Measurements from ENCODE around the gene RNF180.
A peak's percentile ranks its signal among the peaks of the same experiment; 100 is the strongest.

RNF180 gene

GRCh38 chr5:64147379-64147778 is 18.3 kb upstream of the RNF180 start:
- DNase-seq (ENCODE audit: low read depth): no peak
- H3K4me3 ChIP-seq (ENCODE audit: low read depth, low read length): no peak overlapping the region
- TF ChIP-seq CTCF (IDR thresholded peaks at IDR 0.05; ENCODE audit: insufficient read depth, low read depth, low read length, missing control alignments): no peak

GRCh38 chr5:64147849-64148441 is 17.7 kb upstream of the RNF180 start:
- TF ChIP-seq CTCF (IDR thresholded peaks at IDR 0.05; ENCODE audit: insufficient read depth, low read depth, low read length, missing control alignments): peak; percentile 53
- peak; percentile 30 for DNase-seq (ENCODE audit: low read depth)
- no peak overlapping the region for H3K4me3 ChIP-seq (ENCODE audit: low read depth, low read length)

GRCh38 chr5:64149268-64149667 is 16.4 kb upstream of the RNF180 start:
- no peak for DNase-seq (ENCODE audit: low read depth)
- no peak overlapping the region for H3K4me3 ChIP-seq (ENCODE audit: low read depth, low read length)
- no peak for TF ChIP-seq CTCF (IDR thresholded peaks at IDR 0.05; ENCODE audit: insufficient read depth, low read depth, low read length, missing control alignments)

- no peak for TF ChIP-seq CTCF (IDR thresholded peaks at IDR 0.05; ENCODE audit: insufficient read depth, low read depth, low read length, missing control alignments)
- DNase-seq (ENCODE audit: low read depth): no peak
- no peak overlapping the region for H3K4me3 ChIP-seq (ENCODE audit: low read depth, low read length)
Measured at GRCh38 chr5:64149857-64150521, 15.7 kb upstream of the RNF180 start.

GRCh38 chr5:64156261-64156660 is 9.4 kb upstream of the RNF180 start:
- no peak overlapping the region for H3K4me3 ChIP-seq (ENCODE audit: low read depth, low read length)
- DNase-seq (ENCODE audit: low read depth): no peak
- TF ChIP-seq CTCF (IDR thresholded peaks at IDR 0.05; ENCODE audit: insufficient read depth, low read depth, low read length, missing control alignments): no peak

- no peak for DNase-seq (ENCODE audit: low read depth)
- no peak overlapping the region for H3K4me3 ChIP-seq (ENCODE audit: low read depth, low read length)
- no peak for TF ChIP-seq CTCF (IDR thresholded peaks at IDR 0.05; ENCODE audit: insufficient read depth, low read depth, low read length, missing control alignments)
Measured at GRCh38 chr5:64158827-64159226, 6.8 kb upstream of the RNF180 start.

GRCh38 chr5:64160201-64160600 is 5.4 kb upstream of the RNF180 start:
- H3K4me3 ChIP-seq (ENCODE audit: low read depth, low read length): no peak overlapping the region
- DNase-seq (ENCODE audit: low read depth): no peak
- no peak for TF ChIP-seq CTCF (IDR thresholded peaks at IDR 0.05; ENCODE audit: insufficient read depth, low read depth, low read length, missing control alignments)

All from GM12865 (cell line).